Body of pancreas (tissue), 4 donors: ENCODE results near the gene KLHL6.

Experiments
- CTCF ChIP-seq, 7 experiments: fragments of 450-650 bp in 4 of 7; fragments of 200-600 bp in 3 of 7; sonication (generic) in 3 of 7; IDR thresholded peaks; one replicate each; pipeline ENCODE4 v1.5.1; 2016 to 2019; ENCODE audit warnings: antibody characterized with exemption in 7 of 7
- POLR2A ChIP-seq, 3 donors: fragments of 450-650 bp; IDR thresholded peaks; one replicate each; pipeline ENCODE4 v1.6.1; 2016; ENCODE audit warnings: antibody characterized with exemption in 3 of 3, mild to moderate bottlenecking in 2 of 3

DNA sequence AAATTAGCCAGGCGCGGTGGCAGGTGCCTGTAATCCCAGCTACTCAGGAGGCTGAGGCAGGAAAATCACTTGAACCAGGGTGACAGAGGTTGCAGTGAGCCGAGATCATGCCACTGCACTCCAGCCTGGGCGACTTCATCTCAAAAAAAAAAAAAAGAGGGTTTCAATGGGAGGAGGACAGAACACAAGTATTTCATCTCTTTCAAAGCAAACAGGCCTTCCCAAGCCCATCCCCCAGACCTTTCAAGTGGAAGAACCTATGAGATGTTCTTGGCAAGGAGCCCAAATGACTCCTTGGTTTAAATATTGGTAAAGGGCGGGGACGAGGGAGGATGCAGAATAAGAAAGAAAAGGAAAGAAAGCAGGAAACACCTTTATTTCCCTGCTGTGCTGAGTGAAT, 64.9 kb downstream of the KLHL6 start:
- no peak for TF ChIP-seq CTCF (IDR thresholded peaks at IDR 0.05)
- TF ChIP-seq POLR2A (IDR thresholded peaks at IDR 0.05), result no peak
